OCI-LY3 (cell line): ENCODE data around the gene PLOD2.

Experiments used
- H2AFZ ChIP-seq: fragments of 200-600, 300-600 bp; shearing (Covaris generic); 2 replicates; pipeline ENCODE4 v1.6.0; 2014; ENCODE audit warnings: antibody characterized with exemption, low read depth, low read length
- H3K27ac ChIP-seq: fragments of 200-600, 300-600 bp; sonication (generic); 2 replicates; pipeline ENCODE4 v1.5.1; 2014; ENCODE audit warnings: mild to moderate bottlenecking, low read length, moderate library complexity, mixed read lengths
- H3K27me3 ChIP-seq: fragments of 200-600, 300-600 bp; sonication (generic); 2 replicates; pipeline ENCODE4 v1.6.1; 2014; ENCODE audit warnings: low read depth, low read length, mixed read lengths
- H3K36me3 ChIP-seq: fragments of 200-600, 300-600 bp; sonication (generic); replicated peaks from 2 replicates; pipeline ENCODE3; 2014; ENCODE audit warnings: low read depth, low read length, mixed read lengths
- H3K4me1 ChIP-seq: fragments of 300-600, 200-600 bp; sonication (generic); 2 replicates; pipeline ENCODE4 v1.6.1; 2014; ENCODE audit warnings: low read length, mixed read lengths
- H3K4me2 ChIP-seq: fragments of 200-600, 300-600 bp; sonication (generic); 2 replicates; pipeline ENCODE4 v1.6.1; 2014; ENCODE audit warnings: low read length, mixed read lengths
- H3K4me3 ChIP-seq: fragments of 300-600, 200-600 bp; sonication (generic); 2 replicates; pipeline ENCODE4 v1.5.1; 2014; ENCODE audit warnings: antibody characterized with exemption, mild to moderate bottlenecking, low read length, moderate library complexity
- H3K79me2 ChIP-seq: fragments of 300-600, 200-600 bp; shearing (Covaris generic); 2 replicates; pipeline ENCODE4 v1.6.1; 2014; ENCODE audit warnings: mild to moderate bottlenecking, low read length, mixed read lengths
- H3K9ac ChIP-seq: fragments of 300-600, 200-600 bp; shearing (Covaris generic); 2 replicates; pipeline ENCODE4 v1.6.0; 2014; ENCODE audit warnings: mild to moderate bottlenecking, low read length, moderate library complexity
- H3K9me3 ChIP-seq: fragments of 200-600, 300-600 bp; shearing (Covaris generic); 2 replicates; pipeline ENCODE4 v1.6.1; 2014; ENCODE audit warnings: low read length, mixed read lengths; ENCODE audit not compliant: insufficient read depth
- H4K20me1 ChIP-seq: fragments of 200-600, 300-600 bp; sonication (generic); 2 replicates; pipeline ENCODE4 v1.6.1; 2016; ENCODE audit warnings: low read length, mixed read lengths; ENCODE audit not compliant: insufficient read depth
- EZH2phosphoT487 ChIP-seq: fragments of 200-600 bp; shearing (Covaris generic); IDR thresholded peaks from 2 replicates; pipeline ENCODE4 v1.6.1; 2018; ENCODE audit warnings: antibody characterized with exemption, mixed run types, low read depth
- TF ChIP-seq, protein P1 (sequence below): fragments of 200-600, 300-600 bp; sonication (generic); IDR thresholded peaks from 2 replicates; pipeline ENCODE4 v1.5.1; 2014; ENCODE audit warnings: antibody characterized with exemption, low read length, low read depth

Gene PLOD2

GRCh38 chr3:146191051-146191450, 30.1 kb upstream of the PLOD2 start:
- no peak overlapping the region for H2AFZ ChIP-seq
- no peaks in the 10 kb centered on the region for H3K27me3 ChIP-seq
- no peak overlapping the region for H3K4me3 ChIP-seq
- H3K79me2 ChIP-seq, result no peaks in the 10 kb centered on the region
- no peaks in the 10 kb centered on the region for H3K4me1 ChIP-seq
- TF ChIP-seq, protein P1, sequence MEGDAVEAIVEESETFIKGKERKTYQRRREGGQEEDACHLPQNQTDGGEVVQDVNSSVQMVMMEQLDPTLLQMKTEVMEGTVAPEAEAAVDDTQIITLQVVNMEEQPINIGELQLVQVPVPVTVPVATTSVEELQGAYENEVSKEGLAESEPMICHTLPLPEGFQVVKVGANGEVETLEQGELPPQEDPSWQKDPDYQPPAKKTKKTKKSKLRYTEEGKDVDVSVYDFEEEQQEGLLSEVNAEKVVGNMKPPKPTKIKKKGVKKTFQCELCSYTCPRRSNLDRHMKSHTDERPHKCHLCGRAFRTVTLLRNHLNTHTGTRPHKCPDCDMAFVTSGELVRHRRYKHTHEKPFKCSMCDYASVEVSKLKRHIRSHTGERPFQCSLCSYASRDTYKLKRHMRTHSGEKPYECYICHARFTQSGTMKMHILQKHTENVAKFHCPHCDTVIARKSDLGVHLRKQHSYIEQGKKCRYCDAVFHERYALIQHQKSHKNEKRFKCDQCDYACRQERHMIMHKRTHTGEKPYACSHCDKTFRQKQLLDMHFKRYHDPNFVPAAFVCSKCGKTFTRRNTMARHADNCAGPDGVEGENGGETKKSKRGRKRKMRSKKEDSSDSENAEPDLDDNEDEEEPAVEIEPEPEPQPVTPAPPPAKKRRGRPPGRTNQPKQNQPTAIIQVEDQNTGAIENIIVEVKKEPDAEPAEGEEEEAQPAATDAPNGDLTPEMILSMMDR, result no peak
- no peak for TF ChIP-seq EZH2phosphoT487
- H3K9ac ChIP-seq, result no peak overlapping the region
- no peak overlapping the region for H3K4me2 ChIP-seq
- H3K36me3 ChIP-seq, result no peaks in the 10 kb centered on the region
- H3K9me3 ChIP-seq, result no peaks in the 10 kb centered on the region
- no peaks in the 10 kb centered on the region for H4K20me1 ChIP-seq
- H3K27ac ChIP-seq, result no peak overlapping the region

- Histone ChIP-seq H2AFZ (peak overlapping the region; percentile 71; the same call in 1 of the 2 replicates), H3K9me3 (no peaks in the 10 kb centered on the region), H4K20me1 (no peaks in the 10 kb centered on the region), H3K4me2 (peak overlapping the region; percentile 72), H3K4me3 (peak overlapping the region; percentile 59), H3K79me2 (no peaks in the 10 kb centered on the region), H3K4me1 (no peaks in the 10 kb centered on the region), H3K27ac (no peak overlapping the region), H3K9ac (no peak overlapping the region), H3K27me3 (no peaks in the 10 kb centered on the region), H3K36me3 (no peaks in the 10 kb centered on the region)
- TF ChIP-seq, protein P1, result peak; percentile 78
- TF ChIP-seq EZH2phosphoT487, result no peak
Observed at GRCh38 chr3:146189519-146190173, 28.7 kb upstream of the PLOD2 start.

DNA sequence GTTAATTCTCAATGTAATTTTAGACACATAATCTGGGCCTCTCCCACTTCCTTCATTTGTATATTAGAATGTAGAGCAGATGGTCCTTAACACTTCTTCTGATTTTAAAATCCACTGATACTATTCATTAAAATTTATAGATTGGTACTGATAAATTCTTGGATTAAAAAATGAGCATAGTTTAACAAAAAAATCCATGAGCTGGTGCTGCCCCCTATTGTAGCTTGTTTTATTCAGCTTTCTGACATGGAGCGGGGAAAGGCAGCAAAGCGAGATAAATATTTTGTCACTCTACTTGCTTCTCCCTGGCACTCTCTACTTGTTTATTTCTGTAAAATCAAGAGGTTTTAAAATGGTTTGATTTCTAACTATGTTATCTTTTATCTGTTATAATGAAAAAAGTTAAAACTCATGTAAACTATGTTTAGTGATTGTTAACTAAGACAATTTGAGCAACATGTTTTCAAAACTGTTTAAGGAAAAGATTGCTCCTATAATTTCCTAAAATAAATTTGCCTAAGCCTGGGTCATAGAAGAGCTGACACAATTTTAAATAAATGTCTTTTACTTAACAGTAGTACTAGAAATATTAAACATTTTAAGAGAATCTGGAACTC, 26.5 kb upstream of the PLOD2 start:
- Histone ChIP-seq H4K20me1 (no peaks in the 10 kb centered on the region), H3K27me3 (no peaks in the 10 kb centered on the region), H3K79me2 (no peaks in the 10 kb centered on the region), H2AFZ (no peak overlapping the region), H3K9me3 (no peaks in the 10 kb centered on the region), H3K9ac (no peak overlapping the region), H3K4me3 (no peak overlapping the region), H3K4me1 (no peaks in the 10 kb centered on the region), H3K27ac (no peak overlapping the region), H3K36me3 (no peaks in the 10 kb centered on the region), H3K4me2 (0 out of 2 replicates have a peak overlapping the region, but pooled peaks have one; percentile 2)
- TF ChIP-seq, protein P1, result peak; percentile 75
- no peak for TF ChIP-seq EZH2phosphoT487

- TF ChIP-seq EZH2phosphoT487, result no peak
- TF ChIP-seq, protein P1, result no peak
- H3K36me3 ChIP-seq, result no peaks in the 10 kb centered on the region
- no peaks in the 10 kb centered on the region for H3K4me1 ChIP-seq
- H3K4me2 ChIP-seq, result no peak overlapping the region
- H3K9ac ChIP-seq, result no peak overlapping the region
- no peak overlapping the region for H2AFZ ChIP-seq
- H4K20me1 ChIP-seq, result no peaks in the 10 kb centered on the region
- no peak overlapping the region for H3K4me3 ChIP-seq
- H3K27me3 ChIP-seq, result no peaks in the 10 kb centered on the region
- H3K9me3 ChIP-seq, result no peaks in the 10 kb centered on the region
- H3K27ac ChIP-seq, result no peak overlapping the region
- no peaks in the 10 kb centered on the region for H3K79me2 ChIP-seq
Observed at GRCh38 chr3:146184241-146185015, 23.4 kb upstream of the PLOD2 start.
